GM19324 (cell line): ENCODE measurements around the gene BMPR1B.

ENCODE experiments used
- ATAC-seq: cut with Tn5 transposase; IDR thresholded peaks from one replicate; pipeline ENCODE4 v1.9.1; 2021; ENCODE audit warnings: mild to moderate bottlenecking, moderate library complexity; ENCODE audit not compliant: unreplicated experiment, low FRiP score

Gene BMPR1B

DNA sequence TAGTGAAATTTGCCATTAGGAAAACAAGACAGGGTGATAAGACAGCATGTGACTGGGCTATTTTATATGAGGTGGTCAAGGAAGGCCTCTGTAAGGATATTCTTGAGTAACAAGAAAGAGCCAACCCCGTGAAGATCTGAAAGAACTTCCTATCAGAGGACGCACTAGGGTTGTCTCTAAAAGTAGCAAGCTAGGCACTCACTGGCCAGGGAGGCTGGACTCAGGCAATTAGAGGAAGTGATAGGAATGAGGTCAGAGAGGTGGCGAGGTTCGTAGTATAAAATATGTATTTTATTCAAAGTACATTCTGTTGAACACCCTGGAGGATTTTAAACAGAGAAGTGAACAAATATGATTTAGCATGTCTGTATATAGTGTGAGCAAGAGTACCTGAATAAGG is 4.6 kb downstream of the BMPR1B start:
- ATAC-seq: no peak

DNA sequence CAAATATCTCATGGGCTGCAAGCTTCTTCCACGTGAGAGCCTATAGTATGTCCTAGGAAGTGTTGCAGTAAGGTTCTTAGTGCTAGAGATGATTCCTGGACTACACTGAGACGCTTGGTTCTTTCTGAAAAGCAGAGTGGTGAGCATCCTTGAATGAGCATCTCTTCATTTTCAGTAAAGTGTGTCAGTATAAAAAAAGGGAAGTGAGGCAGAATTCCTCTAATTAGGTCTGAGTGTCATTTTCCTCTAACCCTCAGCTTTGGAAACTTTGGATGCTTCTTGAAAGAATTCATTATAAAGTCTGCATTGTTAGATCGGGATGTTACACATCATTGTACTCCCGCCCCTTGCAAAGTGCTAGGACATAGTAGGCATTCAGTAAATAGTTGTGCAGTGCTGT is 5.2 kb downstream of the BMPR1B start:
- ATAC-seq: no peak

DNA sequence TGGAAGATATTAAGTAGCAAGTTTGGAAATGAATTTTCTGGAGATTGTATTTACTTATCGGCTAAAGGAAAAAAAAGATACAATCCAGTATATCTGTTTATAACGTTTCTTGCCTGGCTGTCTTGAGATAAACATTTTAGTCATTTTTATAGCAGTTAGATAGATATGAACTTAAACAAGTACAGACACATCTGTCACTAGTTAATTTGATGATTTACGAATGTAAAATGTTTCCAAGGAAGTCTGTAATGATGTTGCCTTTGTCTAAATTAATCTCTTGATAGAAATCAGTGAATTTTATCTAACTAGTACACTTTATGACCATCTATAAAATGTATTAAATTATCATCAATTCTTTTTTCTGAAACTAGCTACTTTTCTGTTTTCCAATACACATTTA is 5.7 kb downstream of the BMPR1B start:
- ATAC-seq: no peak

DNA sequence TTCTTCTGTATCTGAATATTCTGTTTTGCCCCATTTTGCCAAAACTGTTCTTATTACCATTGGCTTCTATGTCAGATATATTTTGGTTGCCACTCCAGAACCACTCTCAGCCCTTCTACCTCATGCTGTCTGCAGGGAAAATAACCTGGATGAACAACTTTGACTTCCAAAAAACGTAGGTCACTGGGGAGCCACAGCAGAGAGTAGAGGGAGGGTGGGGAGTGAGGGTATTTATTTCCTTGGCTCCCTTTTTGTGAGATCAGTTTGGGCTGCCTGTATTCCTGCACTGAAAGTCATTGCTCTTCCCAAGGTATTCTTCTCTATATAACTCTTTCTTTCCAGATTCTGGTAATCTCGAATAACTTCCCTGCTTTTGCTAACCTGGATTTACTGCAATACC is 6.3 kb downstream of the BMPR1B start:
- ATAC-seq: no peak

DNA sequence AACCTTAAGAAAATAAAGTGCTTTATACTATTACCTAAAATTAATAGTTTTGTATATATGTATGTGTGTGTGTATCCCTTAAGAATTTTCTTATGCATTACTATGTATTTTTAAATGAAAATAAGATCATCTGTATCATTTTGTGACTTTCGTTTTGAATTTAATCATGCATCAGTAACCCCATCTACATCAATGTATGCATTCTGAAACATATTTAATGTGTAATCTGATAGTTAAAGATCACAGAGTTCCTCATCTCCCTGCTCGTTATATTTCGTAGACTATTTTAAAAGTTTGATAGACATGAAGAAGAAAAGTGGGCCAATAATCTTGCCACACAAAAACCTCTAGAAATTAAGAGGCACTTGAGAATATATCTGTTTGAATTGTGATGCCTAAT is 7.4 kb downstream of the BMPR1B start:
- no peak for ATAC-seq

DNA sequence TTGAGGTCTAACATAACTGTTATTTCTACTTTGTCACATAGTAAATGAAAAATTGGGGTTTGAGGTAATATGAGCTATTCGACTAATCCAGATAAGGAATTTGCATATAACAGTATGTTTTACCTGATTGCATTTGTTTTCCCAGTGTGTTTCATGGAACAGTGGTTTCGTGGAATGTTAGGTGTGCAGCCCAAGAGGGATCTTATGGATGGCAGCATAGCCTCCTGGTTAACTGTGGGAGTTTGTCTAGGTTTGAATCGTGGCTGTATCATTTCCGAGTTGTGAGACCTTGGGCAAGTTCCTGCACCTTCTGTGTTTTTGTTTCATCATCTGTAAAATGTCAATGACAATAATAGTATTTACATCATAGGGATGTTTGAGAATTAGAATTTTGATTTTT is 7.9 kb downstream of the BMPR1B start:
- ATAC-seq: no peak

DNA sequence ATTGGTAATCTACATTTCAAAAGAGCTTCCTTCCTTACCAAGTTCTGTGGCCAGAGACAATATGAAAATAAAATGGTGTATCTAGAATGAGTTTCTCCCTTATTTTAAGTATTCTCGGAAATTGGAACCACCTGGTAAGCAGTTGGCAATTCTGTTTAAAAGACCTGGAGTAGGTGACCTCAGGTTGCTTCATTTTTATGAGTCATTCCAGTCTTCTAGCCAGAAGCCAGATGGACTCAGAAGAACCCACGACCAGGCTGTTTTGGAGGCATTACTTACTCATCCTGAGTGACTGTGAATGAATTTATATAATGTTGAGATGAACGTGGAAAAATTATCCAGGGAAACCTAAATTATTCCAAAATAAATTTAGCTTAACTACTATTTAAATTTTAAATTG is 9.1 kb downstream of the BMPR1B start:
- no peak for ATAC-seq

DNA sequence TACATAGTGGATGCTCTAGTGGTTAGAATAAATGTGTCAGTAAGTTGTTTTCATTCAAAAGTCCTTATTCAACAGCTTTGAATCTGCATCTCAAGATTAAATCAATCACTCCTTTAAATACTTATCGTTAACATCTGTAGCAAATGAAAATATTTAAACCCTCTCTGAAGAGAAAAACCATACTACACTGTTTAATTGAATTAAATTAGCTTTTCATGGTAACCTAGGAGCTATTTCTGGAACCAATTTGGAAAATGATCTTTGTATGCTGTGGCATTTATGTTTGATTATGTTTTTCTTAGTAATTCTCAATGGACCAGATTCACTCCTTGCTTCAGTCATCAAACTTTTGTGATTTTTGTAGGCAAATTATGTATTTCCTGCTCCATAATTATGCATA is 9.7 kb downstream of the BMPR1B start:
- no peak for ATAC-seq

DNA sequence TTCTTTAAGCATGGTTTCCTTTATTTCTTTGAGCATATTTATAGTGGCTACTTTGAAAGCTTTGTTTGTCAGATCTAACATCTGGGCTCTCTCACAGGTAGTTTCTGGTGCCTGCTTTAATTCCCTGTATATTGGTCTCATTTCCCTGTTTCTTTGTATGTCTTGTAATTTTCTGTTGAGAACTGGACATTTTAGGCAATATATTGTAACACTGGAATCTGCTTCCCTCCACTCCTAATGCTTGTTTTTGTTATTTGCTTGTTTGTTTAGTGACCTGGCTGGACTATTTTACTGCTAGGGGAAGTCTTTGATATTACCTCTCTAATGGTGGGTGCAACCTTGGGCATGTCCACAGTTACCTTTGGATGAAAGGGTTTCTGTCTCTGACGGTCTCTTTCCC is 25.0 kb downstream of the BMPR1B start:
- ATAC-seq: no peak

DNA sequence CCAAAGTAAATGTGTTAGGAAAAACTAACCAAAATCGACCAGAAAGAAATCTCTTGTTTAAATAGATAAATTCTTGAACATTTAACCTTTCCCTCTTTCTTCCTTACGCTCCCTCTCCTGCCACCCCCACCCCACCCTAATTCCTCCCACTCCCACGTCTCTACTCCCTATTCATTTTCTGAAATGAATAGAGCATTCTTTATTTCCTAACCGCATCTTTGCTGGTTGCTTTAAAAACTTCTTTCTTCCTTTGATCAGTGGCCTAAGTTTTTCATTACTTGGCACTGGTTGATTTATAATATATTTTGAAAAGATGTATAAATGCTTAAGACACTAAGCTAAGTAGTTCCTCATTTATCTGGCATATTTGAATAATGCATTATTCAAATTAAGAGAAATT is 33.9 kb downstream of the BMPR1B start:
- no peak for ATAC-seq

DNA sequence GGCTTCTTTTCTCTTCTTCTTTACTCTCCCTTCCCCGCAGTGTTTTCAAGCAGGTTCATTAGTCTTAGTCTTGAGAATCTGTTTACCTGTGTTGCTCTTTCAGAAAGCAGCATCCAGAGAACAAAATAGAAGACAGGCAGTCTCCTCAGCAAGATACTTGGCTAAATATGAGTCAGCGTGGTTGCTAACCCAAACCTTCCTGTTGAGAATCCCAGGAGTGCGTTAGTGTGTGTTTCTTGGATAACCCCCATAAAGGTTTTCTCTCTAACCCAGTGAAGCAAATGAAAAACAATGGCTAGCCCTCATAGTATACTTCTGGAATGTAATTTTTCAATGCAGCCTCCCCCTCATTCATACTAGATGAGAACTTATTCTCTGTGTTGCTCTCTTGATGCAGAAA is 41.1 kb downstream of the BMPR1B start:
- no peak for ATAC-seq

DNA sequence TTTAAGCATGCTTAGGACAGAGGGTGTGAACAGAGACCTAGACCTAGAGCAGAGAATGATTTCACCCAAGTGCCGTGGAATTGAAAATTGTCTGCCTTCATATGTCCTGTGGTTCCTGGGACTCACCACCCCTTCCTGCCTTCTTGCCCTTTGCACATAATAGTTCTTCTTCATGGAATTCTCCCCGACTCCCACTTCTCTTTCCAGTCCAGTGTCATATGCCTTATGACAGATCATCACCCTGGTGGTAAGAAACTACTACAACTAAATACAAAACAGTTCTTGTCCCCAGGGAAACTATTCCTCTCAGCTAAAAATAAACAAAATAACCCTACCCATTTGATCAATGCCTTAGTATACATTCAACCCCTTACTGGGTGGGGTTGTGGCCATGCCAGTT is 43.3 kb downstream of the BMPR1B start:
- no peak for ATAC-seq

DNA sequence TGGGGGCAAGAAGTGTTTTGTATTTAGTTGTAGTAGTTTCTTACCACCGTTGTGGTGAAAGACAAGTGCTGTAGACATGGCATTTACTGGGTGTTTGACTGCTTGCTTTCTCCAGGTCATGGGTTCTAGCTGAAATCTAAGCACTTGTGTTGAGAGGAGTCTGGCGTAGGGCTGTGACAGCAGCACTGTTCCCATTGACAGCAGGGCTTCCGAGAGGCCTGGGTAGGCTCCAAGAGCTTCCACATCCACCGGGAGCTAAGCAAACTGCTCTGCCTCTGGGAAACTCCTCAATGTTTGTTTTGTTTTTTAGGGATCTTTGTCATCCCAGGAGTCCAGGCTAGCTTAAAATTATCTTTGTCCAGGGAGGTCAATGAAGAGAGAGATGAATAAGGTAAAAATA is 44.3 kb downstream of the BMPR1B start:
- ATAC-seq: no peak

DNA sequence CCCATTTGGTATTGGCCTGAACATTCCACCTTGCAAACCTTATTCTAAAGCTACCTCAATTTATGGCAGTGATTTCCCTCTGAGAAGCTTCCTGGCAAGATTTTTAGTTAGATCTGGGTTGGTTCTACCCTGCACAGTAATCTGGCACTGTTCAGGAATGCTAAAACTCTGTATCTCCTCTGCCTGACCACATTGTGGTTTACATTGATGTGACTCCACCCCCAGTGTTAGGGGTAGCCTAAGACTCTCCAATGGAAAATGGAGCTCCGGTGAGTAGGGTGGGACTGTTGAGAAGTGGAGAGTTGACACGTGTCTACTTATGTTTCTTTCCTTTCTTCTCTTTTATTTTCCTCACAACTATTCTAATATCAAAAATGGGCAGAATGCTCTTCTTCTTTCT is 45.4 kb downstream of the BMPR1B start:
- ATAC-seq: no peak

DNA sequence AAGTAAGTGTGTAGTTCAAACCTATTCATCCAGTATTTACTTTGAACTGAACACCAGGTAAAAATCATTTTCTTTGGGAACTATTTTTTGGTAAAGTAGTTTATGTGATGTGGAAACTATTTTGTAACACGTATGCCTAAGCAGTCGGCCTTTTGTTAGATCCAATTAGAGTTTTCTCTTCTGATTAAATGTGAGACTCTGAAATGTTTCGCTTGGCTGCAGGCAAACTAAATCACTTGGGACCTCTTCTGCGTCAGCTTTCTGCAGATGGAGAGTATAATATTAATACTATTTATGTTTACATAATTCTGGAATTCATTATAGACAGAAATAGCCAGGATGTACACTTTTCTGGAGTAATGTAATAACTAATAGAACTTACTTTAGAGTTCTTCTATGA is 46.9 kb downstream of the BMPR1B start:
- ATAC-seq: no peak

DNA sequence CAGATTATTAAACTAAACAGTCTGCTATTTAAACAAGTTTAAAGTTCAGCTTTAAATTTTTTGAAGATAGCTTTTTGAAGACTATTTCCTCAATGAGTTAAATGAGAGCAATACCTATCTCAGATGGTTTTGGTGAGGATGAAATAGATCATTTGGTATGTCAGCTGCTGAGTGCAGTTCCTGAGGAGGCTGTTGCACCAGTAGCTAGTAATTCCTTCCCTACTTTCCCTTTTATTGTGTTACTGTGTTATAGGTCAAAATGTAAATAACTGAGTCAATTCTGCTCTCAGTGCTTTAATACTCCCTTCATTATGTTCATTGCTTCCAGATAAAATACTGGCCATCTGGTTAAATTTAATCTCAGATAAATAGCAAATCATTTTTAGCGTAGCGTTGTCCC is 48.6 kb downstream of the BMPR1B start:
- no peak for ATAC-seq

DNA sequence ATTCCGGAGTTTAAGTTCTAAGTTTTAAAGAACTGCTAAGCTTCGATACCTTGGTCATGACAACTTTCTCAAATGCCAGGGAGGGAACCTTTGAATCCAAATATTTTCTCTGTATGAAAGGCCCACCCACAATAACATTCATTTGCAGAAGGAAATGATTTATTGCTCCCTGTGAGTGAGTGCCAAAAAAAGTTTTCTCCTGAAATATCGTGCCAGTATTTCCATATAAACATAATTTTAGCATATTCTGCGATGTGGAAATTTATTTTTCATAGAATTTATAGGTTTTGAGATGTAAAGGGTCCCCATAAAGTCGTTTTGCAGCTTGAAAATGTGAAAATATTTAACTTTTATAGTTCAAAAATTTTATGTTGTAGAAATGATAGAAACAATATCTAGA is 53.9 kb downstream of the BMPR1B start:
- no peak for ATAC-seq

DNA sequence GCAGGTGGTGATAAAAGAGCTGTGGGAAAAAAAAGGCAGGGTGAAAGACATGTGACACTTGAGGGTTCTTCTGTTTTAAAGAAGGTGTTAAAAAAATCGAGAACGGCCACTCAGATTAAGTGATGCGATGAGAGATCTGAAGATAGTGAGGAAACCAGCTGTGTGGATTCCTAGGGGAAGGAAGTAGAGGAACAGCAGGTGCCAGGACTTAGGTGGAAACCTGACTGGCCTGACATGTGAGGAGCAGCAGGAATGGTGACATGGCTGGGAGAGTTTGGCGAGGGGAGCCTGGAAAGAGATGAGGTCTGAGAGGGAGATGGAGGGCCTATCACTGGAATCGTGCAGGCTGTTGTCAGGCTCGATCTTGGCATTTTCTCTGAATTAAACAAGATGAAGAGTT is 55.5 kb downstream of the BMPR1B start:
- no peak for ATAC-seq

DNA sequence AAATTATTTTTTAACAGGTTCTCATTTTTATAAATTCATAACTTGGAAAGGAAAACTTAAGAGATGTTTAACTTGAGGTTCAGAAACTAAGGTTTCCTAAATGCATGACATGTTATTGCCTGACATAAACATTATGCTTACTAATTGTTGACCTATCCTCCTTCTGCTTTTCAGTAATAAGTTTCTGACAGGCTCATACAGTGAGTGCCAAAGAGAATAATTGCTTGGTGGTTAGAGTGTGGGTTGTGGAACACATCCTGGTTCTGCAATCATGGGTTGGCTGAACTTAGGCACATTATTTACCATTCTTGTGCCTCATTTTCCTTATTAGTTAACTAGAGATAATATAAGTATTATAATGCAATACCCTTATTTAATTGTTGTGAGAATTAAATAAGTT is 56.5 kb downstream of the BMPR1B start:
- ATAC-seq: no peak

DNA sequence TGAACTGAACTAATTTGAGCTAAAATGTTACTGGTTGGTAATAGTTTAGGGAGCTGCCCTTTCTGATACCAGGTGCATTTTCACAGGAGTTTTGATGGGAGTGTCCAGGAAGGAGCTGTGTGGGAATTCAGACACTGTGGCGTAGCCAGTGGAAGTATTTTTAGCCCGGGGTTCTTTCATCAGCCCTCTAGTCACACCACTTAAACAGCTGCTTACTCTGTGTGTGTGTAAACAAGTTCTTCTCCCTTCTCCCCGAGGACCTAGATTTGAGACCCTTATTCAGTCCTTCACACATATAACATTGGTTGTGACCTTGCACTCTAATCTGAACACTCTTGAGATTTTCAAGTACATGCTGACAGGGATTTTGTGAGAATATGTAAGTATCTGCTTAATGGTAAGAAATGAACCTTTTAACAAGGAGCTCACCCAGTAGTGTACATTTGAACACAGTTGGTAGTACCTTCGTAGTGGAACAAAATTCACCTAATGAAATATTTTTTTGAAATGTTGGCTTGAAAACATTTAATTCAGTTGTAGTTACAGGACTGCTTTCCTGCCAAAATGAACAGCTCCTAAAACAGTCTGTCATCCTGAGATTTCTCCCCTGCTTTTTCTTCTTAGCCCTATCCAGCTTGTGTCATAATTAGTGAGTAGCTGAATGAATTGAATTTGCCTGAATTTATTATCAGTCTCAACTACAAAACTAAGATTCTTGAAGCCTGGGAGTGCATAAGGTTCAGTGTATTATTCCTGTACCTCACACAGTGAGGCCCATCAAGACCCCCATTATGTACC is 61.8 kb downstream of the BMPR1B start:
- ATAC-seq: no peak

DNA sequence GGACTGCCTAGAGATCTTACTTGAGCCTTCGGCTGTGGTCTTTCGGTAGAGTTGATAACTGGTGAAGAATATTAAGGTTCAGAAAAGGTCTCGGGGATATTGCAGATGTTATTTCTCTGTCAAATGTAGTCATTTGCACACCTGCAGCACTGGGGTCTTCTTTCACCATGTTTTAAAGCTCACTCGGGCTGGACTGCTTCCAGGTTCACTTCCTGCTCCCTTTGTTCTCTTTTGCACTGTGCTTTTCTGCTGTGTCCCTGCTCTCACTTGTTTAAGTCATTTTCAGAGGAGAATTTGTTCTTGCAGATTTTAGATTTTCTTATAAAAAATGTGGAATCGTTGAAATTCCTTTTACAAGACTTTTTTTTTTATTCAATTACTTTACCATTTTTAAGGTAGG is 68.5 kb downstream of the BMPR1B start:
- ATAC-seq: no peak

DNA sequence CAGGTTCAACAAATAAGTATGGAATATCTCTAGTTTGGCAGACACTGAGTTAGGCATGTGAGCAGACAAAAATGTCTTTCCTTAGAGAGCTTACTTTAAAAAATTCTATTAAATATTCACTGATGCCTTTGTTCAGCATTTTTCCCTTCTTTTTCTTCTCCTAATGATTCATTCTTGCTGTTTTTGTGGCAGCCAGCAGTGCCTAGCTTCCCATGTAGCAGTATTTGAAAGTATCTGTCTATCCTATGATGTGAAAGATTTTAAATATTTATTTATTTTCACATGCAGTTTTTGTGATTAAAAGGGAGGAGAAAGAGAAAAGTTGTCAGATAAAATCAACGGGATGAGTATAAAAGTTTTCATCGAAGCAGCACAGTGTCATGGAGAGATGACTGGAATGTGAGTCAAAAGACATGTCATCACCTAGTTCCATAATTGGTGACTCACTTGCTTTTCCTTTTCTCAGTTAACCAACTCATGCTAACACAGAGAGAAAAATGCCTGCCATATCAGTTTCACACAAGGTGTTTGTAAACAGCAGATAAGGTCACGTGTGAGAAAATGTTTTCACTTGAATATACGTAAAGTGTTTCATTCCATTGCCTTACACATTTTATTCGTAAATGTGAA is 69.8 kb downstream of the BMPR1B start:
- ATAC-seq: no peak
